ENCODE data around the gene RPL13. TPM values are rescaled to one million over a fixed set of nuclear protein-coding genes. Genes with fewer than 3 reads are reported as not detected.

Gene RPL13
- total and polyA plus RNA-seq, 3 donors from 2014 or later: 1,947 to 3,862 (median 1,952) TPM

DNA sequence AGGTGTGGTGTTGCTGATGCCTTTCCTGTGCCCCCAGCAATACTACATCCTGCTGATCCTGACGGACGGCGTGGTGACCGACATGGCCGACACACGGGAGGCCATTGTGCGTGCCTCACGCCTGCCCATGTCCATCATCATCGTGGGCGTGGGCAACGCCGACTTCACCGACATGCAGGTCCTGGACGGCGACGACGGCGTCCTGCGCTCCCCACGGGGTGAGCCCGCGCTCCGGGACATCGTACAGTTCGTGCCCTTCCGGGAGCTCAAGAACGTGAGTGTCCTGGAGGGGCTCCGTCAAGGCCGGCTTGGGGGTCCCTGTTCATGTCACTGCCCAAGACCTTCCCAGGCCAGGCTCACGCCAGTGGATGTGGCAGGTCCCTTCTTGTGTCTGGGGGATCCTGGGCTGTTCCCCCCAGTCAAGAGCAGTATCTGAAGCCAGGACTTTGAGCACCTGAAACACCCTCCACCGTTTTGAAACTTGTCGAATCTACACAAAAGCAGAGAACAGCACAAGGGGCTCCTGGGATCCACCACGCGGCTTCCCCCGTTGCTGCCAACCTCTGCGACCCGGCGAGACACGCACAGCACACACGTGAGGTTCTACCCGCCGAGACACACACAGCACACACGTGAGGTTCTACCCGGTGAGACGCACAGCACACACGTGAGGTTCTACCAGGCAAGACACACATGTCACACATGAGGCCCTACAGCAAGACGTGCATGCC is 35.0 kb downstream of the RPL13 start:
- H3K27me3 ChIP-seq: no peaks in the 10 kb centered on the region
- 92 to 96% methylated on average over 47 of the region's 47 CpGs for WGBS, 2 donors
- TF ChIP-seq, protein P1, sequence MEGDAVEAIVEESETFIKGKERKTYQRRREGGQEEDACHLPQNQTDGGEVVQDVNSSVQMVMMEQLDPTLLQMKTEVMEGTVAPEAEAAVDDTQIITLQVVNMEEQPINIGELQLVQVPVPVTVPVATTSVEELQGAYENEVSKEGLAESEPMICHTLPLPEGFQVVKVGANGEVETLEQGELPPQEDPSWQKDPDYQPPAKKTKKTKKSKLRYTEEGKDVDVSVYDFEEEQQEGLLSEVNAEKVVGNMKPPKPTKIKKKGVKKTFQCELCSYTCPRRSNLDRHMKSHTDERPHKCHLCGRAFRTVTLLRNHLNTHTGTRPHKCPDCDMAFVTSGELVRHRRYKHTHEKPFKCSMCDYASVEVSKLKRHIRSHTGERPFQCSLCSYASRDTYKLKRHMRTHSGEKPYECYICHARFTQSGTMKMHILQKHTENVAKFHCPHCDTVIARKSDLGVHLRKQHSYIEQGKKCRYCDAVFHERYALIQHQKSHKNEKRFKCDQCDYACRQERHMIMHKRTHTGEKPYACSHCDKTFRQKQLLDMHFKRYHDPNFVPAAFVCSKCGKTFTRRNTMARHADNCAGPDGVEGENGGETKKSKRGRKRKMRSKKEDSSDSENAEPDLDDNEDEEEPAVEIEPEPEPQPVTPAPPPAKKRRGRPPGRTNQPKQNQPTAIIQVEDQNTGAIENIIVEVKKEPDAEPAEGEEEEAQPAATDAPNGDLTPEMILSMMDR (IDR thresholded peaks at IDR 0.05): no peak
- no peak for TF ChIP-seq POLR2A (IDR thresholded peaks at IDR 0.05)
- H3K4me1 ChIP-seq: no peaks in the 10 kb centered on the region
- no peak overlapping the region for H3K27ac ChIP-seq
- no peaks in the 10 kb centered on the region for H3K36me3 ChIP-seq (ENCODE audit: low read depth, missing control alignments)
- intact Hi-C loops (cut with DNase I; ENCODE audit: low total_unique reads): no loop called here
- DNase-seq: no peak
- H3K4me3 ChIP-seq: no peak overlapping the region
- H3K9me3 ChIP-seq: no peaks in the 10 kb centered on the region

DNA sequence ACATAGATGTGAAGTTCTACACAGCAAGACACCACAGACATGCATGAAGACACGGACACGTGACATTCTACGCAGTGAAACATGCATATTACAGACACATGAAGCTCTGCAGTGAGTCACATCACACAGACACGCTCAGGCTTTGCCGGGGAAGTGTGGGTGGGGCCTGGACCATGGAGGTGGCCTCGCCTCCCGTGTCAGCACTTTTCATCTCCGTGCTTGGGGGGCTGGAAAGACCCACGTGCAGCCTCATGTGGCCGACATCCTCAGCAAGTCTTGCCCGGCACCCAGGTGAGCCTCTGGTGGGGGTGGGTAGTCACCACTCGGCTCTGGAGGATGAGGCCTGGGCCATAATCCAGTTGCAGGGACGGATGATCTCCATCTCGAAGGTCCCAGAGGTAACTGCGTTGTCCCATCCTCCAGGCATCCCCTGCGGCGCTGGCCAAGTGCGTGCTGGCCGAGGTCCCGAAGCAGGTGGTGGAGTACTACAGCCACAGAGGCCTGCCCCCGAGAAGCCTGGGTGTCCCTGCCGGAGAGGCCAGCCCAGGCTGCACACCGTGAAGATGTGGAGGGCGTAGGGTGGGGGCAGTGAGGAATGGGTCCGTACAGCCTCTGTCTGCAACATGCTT is 35.7 kb downstream of the RPL13 start:
- no peak for DNase-seq
- Histone ChIP-seq H3K27me3 (no peaks in the 10 kb centered on the region), H3K36me3 (ENCODE audit: low read depth, missing control alignments) (no peaks in the 10 kb centered on the region), H3K4me3 (no peak overlapping the region), H3K9me3 (no peaks in the 10 kb centered on the region), H3K27ac (no peak overlapping the region), H3K4me1 (no peaks in the 10 kb centered on the region)
- 91 to 95% methylated on average over 16 to 25 of the region's 25 CpGs for WGBS, 2 donors
- TF ChIP-seq, protein P1 (IDR thresholded peaks at IDR 0.05): no peak
- no peak for TF ChIP-seq POLR2A (IDR thresholded peaks at IDR 0.05)
- intact Hi-C loops (cut with DNase I; ENCODE audit: low total_unique reads): no loop called here

DNA sequence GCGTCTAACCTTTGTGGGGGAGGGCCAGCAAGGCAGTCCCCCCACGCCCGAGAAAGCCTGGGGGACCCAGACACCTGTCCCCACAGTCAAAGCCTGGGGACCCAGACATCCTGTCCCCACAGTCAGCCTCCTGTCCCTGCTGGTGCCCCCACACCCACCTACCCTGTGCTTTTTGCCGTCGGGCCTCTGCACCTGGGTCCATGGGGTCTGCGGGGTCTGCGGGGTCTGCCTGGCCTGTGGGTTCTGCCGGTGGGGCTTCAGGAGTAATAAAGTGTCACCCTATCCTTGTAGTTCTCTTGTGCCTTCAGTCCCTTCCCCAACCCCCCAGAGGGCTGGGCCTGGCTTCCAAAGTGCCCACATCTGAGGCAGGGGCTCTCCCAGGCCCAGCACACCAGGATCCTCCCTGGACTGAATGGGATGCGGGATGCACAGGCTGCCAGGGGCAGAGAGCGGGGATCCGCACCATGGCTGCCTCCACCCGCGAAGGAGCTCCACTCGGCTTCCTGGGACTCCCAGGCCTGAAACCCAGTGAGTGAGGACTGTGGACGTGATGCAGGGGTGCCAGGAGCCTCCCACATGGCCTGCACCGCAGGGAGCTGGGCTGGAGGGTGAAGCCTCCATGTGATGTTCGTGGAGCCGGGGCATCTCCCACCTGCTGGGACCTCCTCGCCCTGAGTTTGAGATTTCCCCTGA is 36.6 kb downstream of the RPL13 start:
- peaks cover 2% of the 10 kb centered on the region for H3K4me1 ChIP-seq
- WGBS, 2 donors: 87 to 90% methylated on average over 2 to 19 of the region's 19 CpGs
- intact Hi-C loops (cut with DNase I; ENCODE audit: low total_unique reads): no loop called here

DNA sequence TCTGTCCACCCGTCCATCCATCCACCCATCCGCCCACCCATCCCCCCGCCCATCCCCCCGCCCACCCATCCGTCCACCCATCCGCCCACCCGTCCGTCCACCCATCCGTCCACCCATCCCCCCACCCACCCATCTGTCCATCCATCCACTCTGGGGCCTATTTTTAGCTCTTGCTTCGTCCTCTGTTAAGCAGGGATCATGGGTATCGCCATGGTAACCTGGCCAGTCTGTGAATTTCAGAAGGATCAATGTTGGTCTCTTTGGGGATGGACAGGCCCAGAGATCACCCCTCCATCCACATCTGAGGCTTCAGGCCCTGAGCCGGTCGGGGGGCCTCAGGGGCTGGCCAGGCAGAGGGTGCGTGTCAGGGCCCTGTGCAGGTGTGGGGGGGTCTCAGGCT is 37.7 kb downstream of the RPL13 start:
- intact Hi-C loops (cut with DNase I; ENCODE audit: low total_unique reads): no loop called here
- no peak for DNase-seq
- Histone ChIP-seq H3K36me3 (ENCODE audit: low read depth, missing control alignments) (no peaks in the 10 kb centered on the region), H3K9me3 (no peaks in the 10 kb centered on the region), H3K4me1 (peaks cover 10% of the 10 kb centered on the region), H3K4me3 (no peak overlapping the region), H3K27me3 (no peaks in the 10 kb centered on the region), H3K27ac (no peak overlapping the region)
- TF ChIP-seq, protein P1 (IDR thresholded peaks at IDR 0.05): no peak
- no peak for TF ChIP-seq POLR2A (IDR thresholded peaks at IDR 0.05)
- WGBS, 2 donors: 73% methylated on average over 8 of the region's 14 CpGs; no CpG with 5 or more reads in 1 of the 2 donors

More for the DNA sequence above, 36.6 kb downstream of the RPL13 start:
- no peak for DNase-seq
- H3K9me3 ChIP-seq: no peaks in the 10 kb centered on the region
- H3K27ac ChIP-seq: no peak overlapping the region
- no peaks in the 10 kb centered on the region for H3K36me3 ChIP-seq (ENCODE audit: low read depth, missing control alignments)
- TF ChIP-seq POLR2A (IDR thresholded peaks at IDR 0.05): no peak
- TF ChIP-seq, protein P1 (IDR thresholded peaks at IDR 0.05): no peak
- H3K27me3 ChIP-seq: no peaks in the 10 kb centered on the region
- H3K4me3 ChIP-seq: no peak overlapping the region
